SKM-1 (cell line): Measurements from ENCODE around the gene SKIL.

Experiments used
- DNase-seq: peaks from one replicate; lab custom pipeline; 2025; ENCODE audit not compliant: unreplicated experiment; lab: John Stamatoyannopoulos, UW

SKIL gene

DNA sequence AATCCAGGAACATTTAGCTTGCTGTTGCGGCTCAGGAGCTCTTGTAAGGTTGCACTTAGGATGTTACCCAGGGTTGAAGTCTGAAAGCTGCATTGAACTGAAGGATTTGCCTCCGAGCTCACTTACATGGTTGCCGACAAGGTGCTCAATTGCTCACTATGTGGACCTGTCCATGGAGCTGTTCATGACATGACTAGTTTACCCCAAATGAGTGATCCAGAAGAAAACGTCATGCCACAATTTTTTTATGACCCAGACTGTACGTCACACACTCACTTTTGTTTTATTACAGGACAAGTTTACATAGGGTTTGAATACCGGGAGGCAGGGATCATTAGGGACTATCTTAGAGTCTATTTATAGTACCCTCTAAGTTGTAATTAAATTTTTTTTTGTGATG lies 40.2 kb downstream of the SKIL start:
- DNase-seq: no peak

DNA sequence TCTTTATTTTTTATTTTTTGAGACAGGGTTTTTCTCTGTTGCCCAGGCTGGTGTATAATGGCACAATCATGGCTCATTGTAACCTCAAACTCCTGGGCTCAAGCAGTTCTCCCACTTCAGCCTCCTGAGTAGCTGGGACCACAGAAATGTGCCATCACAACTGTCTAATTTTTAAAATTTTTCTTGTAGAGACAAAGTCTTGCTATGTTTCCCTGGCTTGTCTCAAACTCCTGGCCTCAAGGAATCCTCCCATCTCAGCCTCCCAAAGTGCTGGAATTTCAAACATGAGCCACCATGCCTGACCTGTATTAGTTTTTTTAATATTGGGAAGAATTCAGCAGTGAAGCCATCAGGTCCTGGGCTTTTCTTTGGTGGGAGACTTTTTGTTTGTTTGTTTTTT lies 47.6 kb downstream of the SKIL start:
- DNase-seq: no peak

DNA sequence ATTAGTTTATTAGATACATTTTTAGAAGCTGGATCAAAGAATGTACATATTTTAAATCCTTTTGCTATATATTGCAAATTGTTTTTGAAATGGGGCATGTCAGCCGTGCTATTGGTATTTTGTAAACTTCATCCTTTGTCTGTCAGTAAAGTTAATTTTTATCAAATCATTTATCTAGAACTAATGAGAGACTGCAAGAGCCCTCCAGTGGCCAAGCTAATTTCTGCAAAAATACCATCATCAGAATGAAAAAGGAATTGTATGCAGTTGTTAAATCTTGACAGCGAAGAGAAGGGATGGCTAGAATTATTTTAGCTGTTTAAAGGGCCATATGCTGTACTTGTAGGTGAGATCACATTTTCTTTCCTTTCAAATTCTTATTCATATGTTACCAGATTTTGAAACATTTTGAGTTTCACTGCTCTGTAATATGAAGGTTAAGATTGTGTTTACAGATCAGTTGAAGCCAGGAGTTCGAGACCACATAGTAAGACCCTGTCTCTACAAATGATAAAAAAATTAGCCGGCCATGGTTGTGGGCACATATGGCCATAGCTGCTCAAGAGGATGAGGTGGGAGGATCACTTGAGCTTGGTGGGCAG lies 53.0 kb downstream of the SKIL start:
- DNase-seq: no peak

DNA sequence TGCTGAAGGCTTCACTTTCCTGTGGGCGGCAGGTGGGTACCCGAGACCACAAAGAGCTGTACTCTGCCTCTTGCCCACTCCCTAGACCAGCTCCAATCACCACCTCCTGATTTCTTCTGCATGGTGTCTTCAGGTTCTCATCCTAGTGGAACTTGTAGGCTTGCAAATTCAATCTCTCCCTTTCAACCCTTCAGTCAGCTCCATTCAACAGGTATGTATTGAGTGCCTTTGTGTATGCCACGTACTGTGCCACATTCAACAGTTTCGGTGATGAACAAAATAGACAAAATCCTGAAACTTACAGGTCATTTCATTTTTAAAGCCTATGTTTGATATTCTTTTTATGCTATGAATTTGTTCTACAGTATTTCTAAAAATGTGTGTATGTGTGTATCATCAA lies 55.8 kb downstream of the SKIL start:
- DNase-seq: no peak

DNA sequence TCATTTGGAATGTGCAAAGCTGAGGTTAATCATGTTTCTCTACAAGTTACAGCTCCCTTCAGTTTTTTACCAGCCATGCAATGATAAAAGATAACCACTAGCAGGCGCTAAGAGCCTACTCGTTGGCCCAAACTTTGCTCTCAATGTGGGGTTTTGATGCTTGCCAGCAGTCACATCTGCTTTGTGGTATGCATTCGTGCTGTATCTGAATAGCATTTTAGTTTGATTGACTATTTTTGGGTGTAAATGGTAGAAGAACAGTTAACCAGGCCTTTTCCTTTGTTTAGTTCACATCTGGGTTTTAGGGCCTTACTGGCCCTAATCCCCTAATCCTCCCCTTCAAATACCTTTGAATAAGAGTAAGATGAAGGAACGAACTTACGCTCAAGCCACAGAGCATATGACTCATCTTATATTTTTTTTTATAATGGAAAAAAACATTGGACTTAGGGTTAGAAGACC lies 56.7 kb downstream of the SKIL start:
- DNase-seq: peak; percentile 43

DNA sequence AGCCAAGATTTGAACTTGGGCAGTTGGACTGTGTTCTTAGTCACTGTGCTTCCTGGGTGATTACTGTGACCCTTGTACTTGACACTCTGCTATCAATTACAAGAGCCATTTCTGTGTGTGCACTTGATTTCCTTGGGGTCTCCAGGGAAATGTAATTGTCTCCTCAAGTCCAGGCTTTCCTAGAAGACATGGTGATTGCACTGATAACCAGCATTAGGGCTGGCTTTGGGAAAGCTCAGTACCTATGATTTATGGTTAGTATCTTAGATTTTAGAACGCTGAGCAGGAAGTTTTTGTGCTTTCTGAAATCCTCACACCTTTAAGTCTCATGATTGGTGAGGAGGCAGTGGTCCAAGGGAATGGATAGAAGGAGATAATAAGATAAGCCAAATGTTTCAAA lies 59.6 kb downstream of the SKIL start:
- no peak for DNase-seq

DNA sequence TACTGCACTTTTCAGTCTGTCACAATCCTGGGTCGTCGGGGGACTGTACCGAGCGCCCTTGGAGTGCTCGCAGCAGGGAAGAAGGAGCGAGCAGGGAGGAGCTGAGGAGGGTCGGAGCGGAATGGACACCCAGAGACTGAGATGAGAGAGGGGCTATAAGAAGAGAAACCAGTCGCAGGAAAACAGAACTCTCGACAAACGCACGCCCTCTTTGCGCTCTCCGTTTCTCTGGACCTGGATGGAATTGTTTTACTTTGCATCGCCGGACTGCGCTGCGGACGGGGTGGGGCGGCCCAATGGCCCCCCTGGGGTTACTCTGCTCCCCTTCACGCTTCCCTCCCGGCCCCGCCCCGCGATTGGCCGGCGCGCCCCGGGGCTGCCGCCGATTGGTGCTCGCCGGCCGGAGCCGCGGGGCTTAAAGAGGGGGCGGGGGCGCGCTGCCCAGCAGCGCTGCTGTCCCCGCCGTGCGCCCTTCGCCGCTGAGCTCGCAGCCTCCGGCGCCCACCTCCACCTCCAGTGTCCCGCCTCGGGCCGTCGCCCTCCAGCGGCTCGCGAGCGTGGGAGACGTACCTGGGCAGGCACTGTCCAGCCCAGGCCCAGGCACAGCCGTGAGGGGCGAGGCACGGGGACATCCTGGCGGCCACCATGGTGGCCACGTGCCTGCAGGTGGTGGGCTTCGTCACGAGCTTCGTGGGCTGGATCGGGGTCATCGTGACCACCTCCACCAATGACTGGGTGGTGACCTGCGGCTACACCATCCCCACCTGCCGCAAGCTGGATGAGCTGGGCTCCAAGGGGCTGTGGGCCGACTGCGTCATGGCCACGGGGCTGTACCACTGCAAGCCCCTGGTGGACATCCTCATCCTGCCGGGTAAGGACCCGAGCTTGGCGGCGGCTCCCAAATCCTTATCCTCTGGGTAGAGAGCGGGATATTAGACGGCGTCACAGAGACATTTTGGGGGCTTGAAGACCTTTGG lies 61.2 kb downstream of the SKIL start, which contains the start of gene CLDN11:
Gene CLDN11 (plus strand): TSS at position 447 of the 977 bp plus-strand sequence. CDS start 199 bp downstream, at position 646.
- no peak for DNase-seq

DNA sequence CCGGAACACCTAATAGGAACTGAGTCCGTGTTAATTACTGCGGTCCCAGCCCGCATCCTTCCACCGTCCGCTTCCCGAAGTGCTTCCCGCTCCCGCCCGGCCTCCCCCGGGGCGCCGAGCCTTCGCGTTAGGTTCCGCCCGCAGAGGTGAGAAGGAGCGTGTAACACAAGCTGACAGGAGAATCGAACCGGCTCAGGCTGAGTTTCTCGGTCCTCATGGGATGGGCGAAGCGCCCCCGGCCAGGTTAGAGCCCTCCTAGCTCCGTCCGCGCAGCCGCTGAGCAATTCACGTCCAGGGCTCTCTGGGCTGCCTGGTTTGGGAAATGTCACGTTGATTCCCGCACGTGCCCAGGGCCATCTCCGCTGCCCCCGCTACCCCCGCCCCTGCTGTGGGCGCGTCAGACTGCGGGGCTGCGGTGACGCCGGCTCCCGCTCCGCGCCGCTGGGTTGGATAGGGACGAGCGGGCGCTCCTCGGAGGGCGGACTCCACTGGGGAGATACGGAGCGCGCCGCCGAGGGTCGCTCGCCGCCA lies 62.1 kb downstream of the SKIL start:
- no peak for DNase-seq

DNA sequence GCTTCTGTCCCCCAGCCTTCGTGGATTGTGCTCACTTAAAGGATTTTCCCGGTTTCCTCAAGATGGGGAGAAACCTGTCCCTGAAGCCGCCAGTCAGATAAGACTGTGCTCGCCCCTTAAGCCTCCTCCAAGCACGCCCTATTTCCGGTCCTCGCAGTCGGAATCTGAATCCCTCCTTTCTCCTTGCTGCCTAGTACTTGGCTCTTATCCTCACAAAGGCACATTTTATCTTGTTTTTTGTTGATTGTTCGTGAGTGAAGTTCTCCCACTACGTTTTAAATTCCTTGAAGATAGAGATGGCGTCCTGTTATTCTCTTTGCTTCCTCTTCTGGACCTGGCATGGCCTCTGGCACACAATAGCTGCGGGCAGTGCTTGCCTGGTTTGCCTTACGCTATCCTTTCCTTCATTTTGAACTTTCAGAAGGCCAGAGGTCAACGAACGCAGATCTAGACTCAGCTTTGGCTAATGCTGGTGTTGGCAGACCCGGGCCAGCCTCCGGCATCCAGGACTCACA lies 62.8 kb downstream of the SKIL start:
- DNase-seq: no peak

DNA sequence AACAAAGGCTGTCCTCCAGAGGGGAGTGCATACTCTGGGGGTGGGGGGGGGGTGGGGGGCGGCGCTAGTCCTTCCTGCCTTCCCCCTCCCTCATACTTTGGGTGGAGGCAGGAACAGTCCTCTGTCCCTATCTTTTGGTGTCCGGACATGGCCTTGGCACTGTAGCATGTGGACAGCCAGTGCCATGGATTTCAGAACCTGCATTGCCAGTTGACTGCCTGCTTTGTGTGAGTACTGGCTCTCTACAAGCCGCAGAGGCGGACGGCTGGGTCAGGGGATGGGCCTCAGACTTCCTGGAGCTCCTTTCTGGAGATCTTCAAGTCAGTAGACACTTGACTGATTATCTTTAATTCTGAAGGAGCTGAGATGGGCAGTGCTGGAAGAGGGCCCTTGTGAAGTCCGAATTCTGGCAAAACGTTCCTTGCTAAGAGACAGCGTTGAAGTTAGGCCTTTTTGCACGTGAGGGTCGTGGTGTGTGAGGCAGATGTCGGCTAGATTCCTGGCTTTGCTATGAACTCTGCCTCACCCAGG lies 63.7 kb downstream of the SKIL start:
- DNase-seq: no peak

DNA sequence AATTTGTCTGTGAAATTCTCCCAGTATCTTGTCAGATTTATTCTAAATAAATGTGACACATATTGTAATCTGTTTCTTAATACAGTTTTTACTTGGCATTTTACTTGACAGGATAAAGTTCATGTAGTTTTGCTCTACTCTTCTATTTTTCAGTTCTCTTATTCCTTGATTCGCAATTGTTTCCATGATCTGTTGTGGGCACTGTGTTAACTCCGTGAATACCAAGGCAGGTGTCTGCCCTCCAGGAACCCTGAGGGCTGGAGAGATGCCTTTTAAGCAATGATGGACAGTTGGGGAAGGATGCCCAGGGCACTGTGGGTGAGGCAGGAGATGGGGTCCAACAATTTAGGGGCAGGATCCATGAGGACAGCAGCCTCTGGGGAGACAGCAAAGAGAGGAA lies 64.2 kb downstream of the SKIL start:
- DNase-seq: no peak

DNA sequence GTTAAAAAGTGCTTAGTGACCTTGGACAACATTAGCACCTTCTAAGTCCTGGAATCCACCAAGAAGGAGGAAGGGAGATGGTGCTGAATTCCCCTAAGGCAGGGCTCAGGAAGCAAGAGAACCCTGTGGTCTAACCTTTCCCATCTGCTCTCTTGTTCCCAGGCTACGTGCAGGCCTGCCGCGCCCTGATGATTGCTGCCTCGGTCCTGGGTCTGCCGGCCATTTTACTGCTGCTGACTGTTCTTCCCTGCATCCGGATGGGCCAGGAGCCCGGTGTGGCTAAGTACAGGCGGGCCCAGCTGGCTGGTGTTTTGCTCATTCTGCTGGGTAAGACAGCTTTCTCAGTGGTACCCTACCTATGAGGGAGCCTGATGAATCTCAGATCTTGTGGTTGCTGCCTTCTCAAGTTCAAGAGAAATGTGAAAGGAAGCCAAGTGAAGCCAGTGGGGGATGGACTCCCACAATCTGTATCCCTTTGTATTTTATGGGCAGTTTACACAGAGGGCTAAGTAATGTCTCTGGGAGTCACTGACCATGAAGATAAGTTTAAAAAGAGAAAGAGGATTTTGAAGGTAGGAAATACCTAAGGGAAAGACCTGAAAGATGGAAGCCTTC lies 65.6 kb downstream of the SKIL start:
- no peak for DNase-seq

DNA sequence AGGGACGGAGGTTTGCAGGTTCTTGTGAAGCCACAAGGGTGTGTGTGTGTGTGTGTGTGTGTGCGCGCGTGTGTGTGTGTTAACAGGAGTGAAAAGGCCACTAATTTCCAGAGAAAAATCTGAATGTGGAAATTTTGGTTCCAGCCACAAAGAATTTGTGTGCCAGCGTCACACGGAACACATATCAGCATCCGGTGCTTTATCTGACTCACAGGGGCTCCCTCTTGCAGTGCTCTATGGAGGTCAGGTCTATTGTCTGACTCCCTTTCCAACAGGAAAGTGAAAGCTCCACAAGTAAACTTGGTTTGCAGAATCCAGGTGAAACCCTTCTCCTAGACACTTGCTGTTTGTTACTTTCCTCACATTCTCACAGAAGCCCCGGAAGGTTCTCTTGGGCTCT lies 67.4 kb downstream of the SKIL start:
- DNase-seq: no peak

DNA sequence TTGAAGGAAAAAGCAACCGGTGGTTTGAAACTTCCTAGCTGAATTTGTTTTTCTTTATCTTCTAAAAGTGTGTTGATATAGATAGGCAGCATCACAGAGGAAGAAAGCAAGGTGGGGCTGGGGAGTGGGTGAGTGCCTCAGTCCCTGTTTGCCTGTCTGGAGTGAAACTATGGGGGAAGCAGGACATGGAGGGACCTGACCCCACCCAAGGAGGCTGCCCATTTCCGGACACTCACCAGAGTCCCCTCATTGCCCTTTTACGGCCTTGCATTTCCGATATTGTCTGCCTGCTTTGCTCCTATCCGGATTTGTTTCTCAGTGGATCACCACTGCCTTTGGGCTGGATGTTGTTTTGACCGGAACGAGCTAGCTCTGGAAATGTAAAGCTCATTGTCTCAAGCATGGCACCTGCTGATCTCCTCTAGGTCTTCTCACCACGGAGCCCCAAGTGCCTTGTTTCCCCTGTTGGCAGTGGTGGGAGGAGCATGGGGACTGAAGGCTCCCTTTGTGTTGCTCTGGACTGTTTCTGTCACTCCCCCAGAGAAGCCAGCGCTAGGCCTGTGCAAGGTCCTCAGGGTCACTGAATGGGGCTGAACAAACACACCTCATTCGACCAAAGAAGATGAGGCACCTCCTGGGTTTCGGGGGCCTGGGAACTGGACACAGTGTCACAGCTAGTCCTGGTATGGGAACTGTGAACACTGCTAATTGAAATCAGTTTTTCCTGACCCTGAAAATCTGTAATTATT lies 68.2 kb downstream of the SKIL start:
- no peak for DNase-seq

DNA sequence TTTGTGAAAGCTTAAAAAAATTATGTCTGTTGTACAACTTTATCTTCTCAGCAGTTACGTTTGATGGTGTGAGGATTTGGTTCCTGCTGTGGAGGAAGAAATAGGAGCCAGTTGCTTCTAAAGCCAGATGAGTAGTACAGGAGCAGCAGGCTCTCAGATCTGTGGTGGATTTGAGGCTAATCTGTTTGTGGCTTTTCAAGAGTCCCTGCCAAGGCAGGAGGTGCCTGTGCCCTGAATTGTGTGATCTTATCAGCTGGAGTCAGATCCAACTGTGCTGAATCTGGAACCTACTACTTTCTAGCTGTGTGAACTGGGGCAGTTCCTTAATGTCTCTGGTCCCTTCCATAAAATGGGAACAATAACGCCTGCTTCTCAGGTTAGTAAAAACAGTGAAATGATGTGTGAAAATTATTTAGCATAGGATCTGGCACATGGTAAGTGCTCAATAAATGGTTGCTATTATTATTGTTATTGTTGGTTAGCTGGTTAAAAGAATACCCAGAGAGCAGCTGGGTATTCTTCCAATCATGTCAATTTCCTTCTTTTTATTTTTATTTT lies 68.8 kb downstream of the SKIL start:
- DNase-seq: no peak

DNA sequence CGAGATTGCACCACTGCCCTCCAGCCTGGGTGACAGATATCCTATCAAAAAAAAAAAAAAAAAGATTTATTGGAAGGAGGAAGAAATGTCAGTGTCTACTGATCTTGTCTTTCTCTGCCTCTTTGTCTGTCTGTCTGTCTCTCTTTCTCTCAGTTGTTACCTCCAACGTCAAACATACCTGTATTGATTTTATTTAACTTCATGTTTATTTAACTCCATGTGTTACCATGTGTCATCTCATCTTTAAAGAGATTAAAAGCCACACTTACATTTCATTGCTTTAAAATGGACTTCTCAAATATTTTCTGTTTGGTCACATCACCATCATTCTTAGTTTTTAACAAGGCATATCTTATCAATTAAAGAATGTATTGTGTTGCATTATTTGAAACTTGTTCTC lies 70.6 kb downstream of the SKIL start:
- DNase-seq: no peak

DNA sequence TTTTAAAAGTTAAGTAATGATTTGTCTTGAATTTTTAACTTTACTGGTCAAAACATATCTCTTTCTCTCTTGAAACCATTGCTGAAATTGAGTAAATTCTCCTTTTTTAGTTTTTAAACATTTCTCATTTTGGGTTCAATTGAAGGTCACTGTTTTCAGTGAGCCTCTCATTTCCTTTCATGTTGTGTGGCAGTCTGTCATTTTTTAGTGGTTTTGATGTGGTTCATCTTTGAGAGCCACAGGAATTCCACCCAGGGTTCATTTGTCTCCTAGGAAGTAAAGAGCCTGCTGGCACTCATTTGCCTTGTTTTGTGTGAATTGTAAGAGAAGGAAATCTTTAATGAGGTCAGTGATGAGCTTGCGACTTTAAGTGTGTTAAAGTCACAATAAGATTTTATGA lies 71.5 kb downstream of the SKIL start:
- DNase-seq: no peak

DNA sequence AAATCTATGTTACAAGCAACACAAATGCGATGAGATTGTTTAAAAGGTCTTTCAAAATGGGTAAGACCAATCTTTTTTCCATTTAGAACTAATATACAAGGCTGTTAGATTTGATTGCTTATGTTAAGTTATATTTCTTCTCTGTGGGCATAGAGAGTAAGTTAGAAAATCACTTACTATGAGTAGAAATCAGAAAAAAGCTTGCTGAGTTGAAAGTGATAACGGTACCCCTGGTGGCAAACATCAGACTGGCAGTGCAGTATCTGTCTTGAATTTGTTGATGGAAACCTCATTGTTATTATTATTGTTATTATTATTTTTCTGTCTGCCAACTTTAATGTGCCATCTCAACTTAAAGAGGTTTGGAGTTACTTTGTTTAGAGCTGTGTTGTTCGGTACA lies 73.5 kb downstream of the SKIL start:
- no peak for DNase-seq

DNA sequence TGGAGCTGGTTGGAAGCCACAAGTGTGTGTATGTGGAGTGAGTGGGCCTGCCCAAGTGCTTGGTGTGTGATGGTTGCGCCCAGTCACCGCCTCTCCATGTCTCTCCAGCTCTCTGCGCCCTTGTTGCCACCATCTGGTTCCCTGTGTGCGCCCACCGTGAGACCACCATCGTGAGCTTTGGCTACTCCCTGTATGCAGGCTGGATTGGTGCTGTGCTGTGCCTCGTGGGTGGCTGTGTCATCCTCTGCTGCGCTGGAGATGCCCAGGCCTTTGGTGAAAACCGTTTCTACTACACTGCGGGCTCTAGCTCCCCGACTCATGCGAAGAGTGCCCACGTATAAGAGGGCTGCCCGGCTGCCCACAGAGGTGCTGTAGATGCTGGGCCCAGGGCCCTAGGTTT lies 74.9 kb downstream of the SKIL start:
- DNase-seq: no peak

DNA sequence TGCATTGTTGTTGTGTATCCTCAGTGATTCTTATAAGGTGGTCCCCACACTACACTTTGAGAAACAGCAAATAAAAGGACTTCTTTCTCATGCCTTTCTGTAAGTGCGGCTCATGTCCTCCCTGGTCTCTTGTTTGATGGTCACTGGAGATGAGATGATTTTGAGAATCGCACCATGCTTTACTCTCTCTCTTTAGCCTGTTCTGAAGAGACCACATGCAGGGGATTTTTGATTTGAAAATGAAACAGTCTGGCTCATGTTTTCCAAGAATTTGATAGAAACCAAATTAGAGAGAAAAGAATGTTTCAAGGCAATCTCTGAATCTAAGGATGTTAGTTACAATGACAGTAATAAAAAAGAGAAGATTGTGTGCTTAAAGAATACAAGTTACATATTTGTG lies 79.2 kb downstream of the SKIL start:
- DNase-seq: no peak
